HEK293 (cell line): ENCODE data around the gene SPEG.
A peak's percentile ranks its signal among the peaks of the same experiment; 100 is the strongest.

ENCODE experiments used
- BCL6B ChIP-seq: fragments of 450-650 bp; formaldehyde crosslinking; IDR thresholded peaks from 2 replicates; pipeline ENCODE4 v1.5.1; 2017; ENCODE audit warnings: missing biosample characterization, missing genetic modification characterization
- FEZF1 ChIP-seq: fragments of 450-650 bp; formaldehyde crosslinking; IDR thresholded peaks from 2 replicates; pipeline ENCODE4 v1.5.1; 2016; ENCODE audit warnings: missing biosample characterization, missing genetic modification characterization
- GFI1B ChIP-seq: fragments of 450-650 bp; formaldehyde crosslinking; IDR thresholded peaks from 2 replicates; pipeline ENCODE4 v1.5.1; 2016; ENCODE audit warnings: missing biosample characterization, missing genetic modification characterization
- KLF1 ChIP-seq: fragments of 450-650 bp; formaldehyde crosslinking; IDR thresholded peaks from 2 replicates; pipeline ENCODE4 v1.5.1; 2016; ENCODE audit warnings: missing biosample characterization, missing genetic modification characterization
- KLF7 ChIP-seq: fragments of 450-650 bp; formaldehyde crosslinking; IDR thresholded peaks from 2 replicates; pipeline ENCODE4 v1.5.1; 2016; ENCODE audit warnings: missing biosample characterization, missing genetic modification characterization, borderline replicate concordance
- KLF8 ChIP-seq: fragments of 450-650 bp; formaldehyde crosslinking; IDR thresholded peaks from 2 replicates; pipeline ENCODE4 v1.5.1; 2016; ENCODE audit warnings: missing biosample characterization, missing genetic modification characterization
- MEIS1 ChIP-seq: sonication (generic); formaldehyde crosslinking; IDR thresholded peaks from 2 replicates; pipeline ENCODE4 v1.8.1; 2022; ENCODE audit warnings: missing genetic modification reagents, mild to moderate bottlenecking, borderline replicate concordance
- SCRT1 ChIP-seq: fragments of 450-650 bp; formaldehyde crosslinking; IDR thresholded peaks from 2 replicates; pipeline ENCODE4 v1.5.1; 2016; ENCODE audit warnings: missing biosample characterization, missing genetic modification characterization, borderline replicate concordance
- SP2 ChIP-seq: fragments of 450-650 bp; formaldehyde crosslinking; IDR thresholded peaks from 2 replicates; pipeline ENCODE4 v1.5.1; 2016; ENCODE audit warnings: missing biosample characterization, missing genetic modification characterization
- SP7 ChIP-seq: fragments of 450-650 bp; formaldehyde crosslinking; IDR thresholded peaks from 2 replicates; pipeline ENCODE4 v1.5.1; 2016; ENCODE audit warnings: missing biosample characterization, missing genetic modification characterization
- ZBTB17 ChIP-seq: fragments of 450-650 bp; formaldehyde crosslinking; IDR thresholded peaks from 2 replicates; pipeline ENCODE4 v1.5.1; 2016; ENCODE audit warnings: missing biosample characterization, missing genetic modification characterization
- ZNF132 ChIP-seq: fragments of 450-650 bp; formaldehyde crosslinking; IDR thresholded peaks from 2 replicates; pipeline ENCODE4 v1.5.1; 2017; ENCODE audit warnings: missing biosample characterization, missing genetic modification characterization, borderline replicate concordance
- ZNF138 ChIP-seq: fragments of 450-650 bp; formaldehyde crosslinking; IDR thresholded peaks from 2 replicates; pipeline ENCODE4 v1.5.1; 2016; ENCODE audit warnings: missing biosample characterization, missing genetic modification characterization, borderline replicate concordance
- ZNF146 ChIP-seq: fragments of 450-650 bp; formaldehyde crosslinking; IDR thresholded peaks from 2 replicates; pipeline ENCODE4 v1.5.1; 2016; ENCODE audit warnings: missing biosample characterization, missing genetic modification characterization
- ZNF174 ChIP-seq: fragments of 450-650 bp; formaldehyde crosslinking; IDR thresholded peaks from 2 replicates; pipeline ENCODE4 v1.5.0; 2017; ENCODE audit warnings: missing biosample characterization, mild to moderate bottlenecking, missing genetic modification characterization
- ZNF19 ChIP-seq: fragments of 450-650 bp; formaldehyde crosslinking; IDR thresholded peaks from 2 replicates; pipeline ENCODE4; 2016; ENCODE audit warnings: missing biosample characterization, missing genetic modification characterization, low read depth
- ZNF221 ChIP-seq: fragments of 450-650 bp; formaldehyde crosslinking; IDR thresholded peaks from 2 replicates; pipeline ENCODE4 v1.5.1; 2017; ENCODE audit warnings: missing biosample characterization, missing genetic modification characterization, borderline replicate concordance
- ZNF24 ChIP-seq: fragments of 450-650 bp; formaldehyde crosslinking; IDR thresholded peaks from 2 replicates; pipeline ENCODE4 v1.5.1; 2016; ENCODE audit warnings: missing biosample characterization, missing genetic modification characterization
- ZNF324 ChIP-seq: fragments of 450-650 bp; formaldehyde crosslinking; IDR thresholded peaks from 2 replicates; pipeline ENCODE4 v1.5.1; 2016; ENCODE audit warnings: missing biosample characterization, missing genetic modification characterization
- ZNF341 ChIP-seq: fragments of 450-650 bp; formaldehyde crosslinking; IDR thresholded peaks from 2 replicates; pipeline ENCODE4; 2016; ENCODE audit warnings: low read depth, missing biosample characterization, missing genetic modification characterization
- ZNF362 ChIP-seq: fragments of 450-650 bp; formaldehyde crosslinking; IDR thresholded peaks from 2 replicates; pipeline ENCODE4 v1.5.1; 2016; ENCODE audit warnings: missing biosample characterization, missing genetic modification characterization
- ZNF449 ChIP-seq: fragments of 450-650 bp; formaldehyde crosslinking; IDR thresholded peaks from 2 replicates; pipeline ENCODE4 v1.5.1; 2017; ENCODE audit warnings: missing biosample characterization, mild to moderate bottlenecking, missing genetic modification characterization, moderate library complexity
- ZNF48 ChIP-seq: fragments of 450-650 bp; formaldehyde crosslinking; IDR thresholded peaks from 2 replicates; pipeline ENCODE4 v1.5.1; 2016; ENCODE audit warnings: missing biosample characterization, missing genetic modification characterization
- ZNF518A ChIP-seq: fragments of 450-650 bp; formaldehyde crosslinking; conservative IDR thresholded peaks from 2 replicates; pipeline ENCODE4 v1.5.1; 2016; ENCODE audit warnings: low read depth, missing biosample characterization, missing genetic modification characterization
- ZNF529 ChIP-seq: fragments of 450-650 bp; formaldehyde crosslinking; IDR thresholded peaks from 2 replicates; pipeline ENCODE4 v1.5.1; 2017; ENCODE audit warnings: missing genetic modification characterization, missing biosample characterization; ENCODE audit not compliant: insufficient replicate concordance
- ZNF645 ChIP-seq: fragments of 450-650 bp; formaldehyde crosslinking; IDR thresholded peaks from 2 replicates; pipeline ENCODE4; 2016; ENCODE audit warnings: missing biosample characterization, missing genetic modification characterization
- ZNF776 ChIP-seq: fragments of 450-650 bp; formaldehyde crosslinking; IDR thresholded peaks from 2 replicates; pipeline ENCODE4 v1.5.0; 2017; ENCODE audit warnings: missing biosample characterization, missing genetic modification characterization, borderline replicate concordance
- ZSCAN30 ChIP-seq: fragments of 450-650 bp; IDR thresholded peaks from 2 replicates; pipeline ENCODE4 v1.5.1; 2018; ENCODE audit warnings: missing biosample characterization, mild to moderate bottlenecking, missing genetic modification characterization, moderate library complexity
- ZSCAN4 ChIP-seq: fragments of 450-650 bp; formaldehyde crosslinking; IDR thresholded peaks from 2 replicates; pipeline ENCODE4 v1.5.1; 2017; ENCODE audit warnings: missing biosample characterization, missing genetic modification characterization

The SPEG gene

GRCh38 chr2:219498280-219499057 is 63.8 kb downstream of the SPEG start, which contains the start of gene GMPPA (continued):
- TF ChIP-seq SCRT1 (tag by site-specific recombination) = no peak
- no peak for TF ChIP-seq ZNF221 (tag by site-specific recombination)
- TF ChIP-seq ZNF645 (tag by site-specific recombination) = no peak
- no peak for TF ChIP-seq ZSCAN4 (tag by site-specific recombination)
- TF ChIP-seq ZNF24 (tag by site-specific recombination) = 0 out of 2 replicates have a peak, but pooled peaks have one; percentile 11
- peak; percentile 70 for TF ChIP-seq ZNF341 (tag by site-specific recombination)
- TF ChIP-seq BCL6B (tag by site-specific recombination) = no peak
- no peak for TF ChIP-seq ZNF48 (tag by site-specific recombination)
- TF ChIP-seq GFI1B (tag by site-specific recombination) = no peak
- no peak for TF ChIP-seq ZNF174
- TF ChIP-seq KLF7 = no peak
- TF ChIP-seq ZNF449 = peak; percentile 57; the same call in 1 of the 2 replicates
- TF ChIP-seq ZNF132 (tag by site-specific recombination) = no peak
- TF ChIP-seq ZBTB17 (tag by site-specific recombination) = peak; percentile 73
- TF ChIP-seq KLF8 (tag by site-specific recombination) = 0 out of 2 replicates have a peak, but pooled peaks have one; percentile 66
- no peak for TF ChIP-seq ZNF518A (tag by site-specific recombination)
- TF ChIP-seq ZNF362 (tag by site-specific recombination) = no peak
- TF ChIP-seq ZNF529 (tag by site-specific recombination) = no peak
- TF ChIP-seq ZNF776 (tag by site-specific recombination) = no peak
- no peak for TF ChIP-seq ZNF146
- TF ChIP-seq ZSCAN30 (tag by site-specific recombination) = no peak
- TF ChIP-seq KLF1 = peak; percentile 43; the same call in 1 of the 2 replicates
- TF ChIP-seq ZNF138 = no peak
- 0 out of 2 replicates have a peak, but pooled peaks have one; percentile 13 for TF ChIP-seq SP7 (tag by site-specific recombination)
- TF ChIP-seq ZNF19 (tag by site-specific recombination) = no peak
- no peak for TF ChIP-seq ZNF324 (tag by site-specific recombination)
- peak; percentile 93 for TF ChIP-seq SP2
- no peak for TF ChIP-seq MEIS1
- no peak for TF ChIP-seq FEZF1 (tag by site-specific recombination)
